Right lung (tissue), 5 donors: ENCODE data around the gene ZBTB45. TPM values are rescaled to one million over a fixed set of nuclear protein-coding genes. Genes with fewer than 3 reads are reported as not detected.
"Not testable (repeated sequence)": the region's sequence is repeated elsewhere in the genome, so short reads cannot be mapped to it uniquely, and the experiment has no call there.

ENCODE experiments used
- DNase-seq, 2 donors: peaks; one replicate each; pipeline ENCODE4 v3.0.0-alpha.2; 2013
- polyA plus RNA-seq, 5 donors: library from polyadenylated mRNA; unstranded; fragments of 120-200 nt; gene quantifications; one replicate each; pipeline versions ENCODE4 v1.2.1 to v1.2.3, GENCODE V29; 2013; ENCODE audit warnings: inconsistent platforms in 1 of 5, low replicate concordance in 1 of 5; ENCODE audit not compliant: insufficient read length in 5 of 5, insufficient read depth in 1 of 5

Gene ZBTB45
- polyA plus RNA-seq, 5 donors = 7.2 to 17.2 (median 9.1) TPM

GRCh38 chr19:58542641-58543372 lies 23.2 kb upstream of the ZBTB45 start:
- not testable (repeated sequence) for DNase-seq

- DNase-seq = not testable (repeated sequence)
Measured at GRCh38 chr19:58539169-58539559, 19.6 kb upstream of the ZBTB45 start.

- peak; percentile 81 to 82 for DNase-seq
Measured at GRCh38 chr19:58538257-58539168, 18.9 kb upstream of the ZBTB45 start.

GRCh38 chr19:58536852-58537798 lies 17.5 kb upstream of the ZBTB45 start:
- no peak for DNase-seq

GRCh38 chr19:58535857-58536256 lies 16.2 kb upstream of the ZBTB45 start:
- DNase-seq = no peak

- DNase-seq = no peak
Measured at GRCh38 chr19:58531034-58531840, 11.6 kb upstream of the ZBTB45 start.

- no peak for DNase-seq
Measured at GRCh38 chr19:58529405-58529804, 9.8 kb upstream of the ZBTB45 start.

- no peak for DNase-seq
Measured at GRCh38 chr19:58522709-58523108, 3.1 kb upstream of the ZBTB45 start.

- no peak for DNase-seq
Measured at GRCh38 chr19:58521651-58522050, 2.0 kb upstream of the ZBTB45 start.

GRCh38 chr19:58520257-58520599 lies 618 bp upstream of the ZBTB45 start:
- DNase-seq = no peak

GRCh38 chr19:58519087-58519354 lies 589 bp downstream of the ZBTB45 start:
- DNase-seq = peak in 1 of 2 donors; percentile 63

- DNase-seq = no peak
Measured at GRCh38 chr19:58518256-58519086, 1.1 kb downstream of the ZBTB45 start.

GRCh38 chr19:58516964-58517833 lies 2.4 kb downstream of the ZBTB45 start:
- no peak for DNase-seq

GRCh38 chr19:58516246-58516836 lies 3.3 kb downstream of the ZBTB45 start:
- DNase-seq = no peak

GRCh38 chr19:58515259-58515658 lies 4.4 kb downstream of the ZBTB45 start:
- no peak for DNase-seq

GRCh38 chr19:58514564-58515022 lies 5.0 kb downstream of the ZBTB45 start:
- no peak for DNase-seq

GRCh38 chr19:58513694-58514563 lies 5.7 kb downstream of the ZBTB45 start:
- peak; percentile 84 to 85 for DNase-seq

GRCh38 chr19:58513213-58513693 lies 6.4 kb downstream of the ZBTB45 start:
- no peak for DNase-seq
